Head of caudate nucleus (tissue), 42 donors: Measurements from ENCODE around the gene MGAT4A.
A peak's percentile ranks its signal among the peaks of the same experiment; 100 is the strongest.
"Not testable (repeated sequence)": the region's sequence is repeated elsewhere in the genome, so short reads cannot be mapped to it uniquely, and the experiment has no call there.

Source experiments
- DNase-seq, 42 donors: peaks; one replicate each; pipeline versions ENCODE4 v3.0.0 to v3.0.0-alpha.2; 2020 to 2021; ENCODE audit warnings: mixed read lengths in 7 of 42
- intact Hi-C: fragments of 100-400 bp; cut with DNase I; formaldehyde crosslinking; loops from one replicate; pipeline ENCODE4 v1.15.0; 2022

The MGAT4A gene

GRCh38 chr2:98734823-98735260 is 3.9 kb upstream of the MGAT4A start:
- peak in 1 of 42 donors; percentile 13 for DNase-seq
- intact Hi-C loops: no loop called here

GRCh38 chr2:98734162-98734561 is 3.2 kb upstream of the MGAT4A start:
- intact Hi-C loops: no loop called here
- peak in 1 of 42 donors; percentile 36 for DNase-seq

- DNase-seq: peak in 1 of 42 donors; percentile 40
- intact Hi-C loops: no loop called here
These were observed 1.6 kb upstream of the MGAT4A start for GRCh38 chr2:98732430-98733051.

GRCh38 chr2:98731894-98732349 is 990 bp upstream of the MGAT4A start:
- DNase-seq: peak in 1 of 42 donors; percentile 24
- intact Hi-C loops: no loop called here

GRCh38 chr2:98730707-98731040 is 258 bp downstream of the MGAT4A start:
- intact Hi-C loops: no loop called here
- peak in 31 of 42 donors; percentile 33 to 83 (median 58) for DNase-seq

- intact Hi-C loops: no loop called here
- peak; percentile 51 to 91 (median 74) for DNase-seq
These were observed 752 bp downstream of the MGAT4A start for GRCh38 chr2:98730053-98730706.

GRCh38 chr2:98729652-98730051 is 1.3 kb downstream of the MGAT4A start:
- intact Hi-C loops: loop anchor here (10.0 kb wide), 2 partner anchors 75 to 95 kb away; no protein-coding TSS in a partner anchor
- no peak for DNase-seq

- not testable (repeated sequence) for DNase-seq
- intact Hi-C loops: loop anchor here (10.0 kb wide), 2 partner anchors 73 to 97 kb away; no protein-coding TSS in a partner anchor
These were observed 2.7 kb downstream of the MGAT4A start for GRCh38 chr2:98728088-98728718.

- DNase-seq: peak in 5 of 42 donors; percentile 36 to 64 (median 46)
- intact Hi-C loops: loop anchor here (10.0 kb wide), 2 partner anchors 73 to 97 kb away; no protein-coding TSS in a partner anchor
These were observed 3.4 kb downstream of the MGAT4A start for GRCh38 chr2:98727369-98728087.

GRCh38 chr2:98726735-98727368 is 4.1 kb downstream of the MGAT4A start:
- DNase-seq: no peak
- intact Hi-C loops: loop anchor here (10.0 kb wide), 2 partner anchors 72 to 98 kb away; no protein-coding TSS in a partner anchor

- DNase-seq: peak in 2 of 42 donors; percentile 17 to 54
- intact Hi-C loops: loop anchor here (10.0 kb wide), 2 partner anchors 71 to 99 kb away; no protein-coding TSS in a partner anchor
These were observed 4.7 kb downstream of the MGAT4A start for GRCh38 chr2:98726205-98726604.

- intact Hi-C loops: loop anchor here (10.0 kb wide), 2 partner anchors 65 to 105 kb away; no protein-coding TSS in a partner anchor
- no peak for DNase-seq
These were observed 10.6 kb downstream of the MGAT4A start for GRCh38 chr2:98720286-98720685.

- intact Hi-C loops: no loop called here
- peak in 1 of 42 donors; percentile 7 for DNase-seq
These were observed 13.3 kb downstream of the MGAT4A start for GRCh38 chr2:98717621-98718020.

GRCh38 chr2:98716786-98717185 is 14.1 kb downstream of the MGAT4A start:
- intact Hi-C loops: no loop called here
- peak in 1 of 42 donors; percentile 20 for DNase-seq

- intact Hi-C loops: no loop called here
These were observed 15.0 kb downstream of the MGAT4A start for GRCh38 chr2:98715812-98716451.

GRCh38 chr2:98713332-98714015 is 17.5 kb downstream of the MGAT4A start:
- intact Hi-C loops: no loop called here
- no peak for DNase-seq

More at GRCh38 chr2:98715812-98716451, 15.0 kb downstream of the MGAT4A start:
- no peak for DNase-seq

GRCh38 chr2:98712145-98712544 is 18.8 kb downstream of the MGAT4A start:
- intact Hi-C loops: no loop called here
- no peak for DNase-seq

- intact Hi-C loops: no loop called here
- peak in 1 of 42 donors; percentile 31 for DNase-seq
These were observed 19.4 kb downstream of the MGAT4A start for GRCh38 chr2:98711506-98711905.
